WTC11 (cell line): ENCODE results near the gene PLXNA2. TPM values are rescaled to one million over a fixed set of nuclear protein-coding genes. Genes with fewer than 3 reads are reported as not detected.

Source experiments
- ATAC-seq: fragments of 200-7000 bp; cut with Tn5 transposase; 2 replicates; pipeline ENCODE4 v1.10.0; 2021; ENCODE audit warnings: mild to moderate bottlenecking, moderate library complexity
- CTCF ChIA-PET: fragments of 300-600 bp; sonication (Branson Sonifier 250); formaldehyde crosslinking; loops from one replicate; lab custom pipeline; 2021; ENCODE audit warnings: antibody characterized with exemption; lab: Charles Lee
- POLR2A ChIA-PET: fragments of 350-600 bp; sonication (Branson Sonifier 250); formaldehyde crosslinking; loops from one replicate; lab custom pipeline; 2021; ENCODE audit warnings: antibody characterized with exemption; lab: Charles Lee
- DNase-seq: peaks from one replicate; pipeline ENCODE4 v3.0.0; 2021; ENCODE audit warnings: low spot score
- H3K27ac Mint-ChIP-seq: 2 replicates; pipeline ENCODE4 v1.8.0; 2021; ENCODE audit warnings: mixed read lengths
- H3K27me3 Mint-ChIP-seq: 2 replicates; pipeline ENCODE4 v1.8.0; 2021; ENCODE audit warnings: low read depth, mild to moderate bottlenecking, moderate library complexity, mixed read lengths
- H3K36me3 Mint-ChIP-seq: 2 replicates; pipeline ENCODE4 v1.8.0; 2021; ENCODE audit warnings: mixed read lengths
- H3K4me1 Mint-ChIP-seq: 2 replicates; pipeline ENCODE4 v1.8.0; 2022; ENCODE audit warnings: mixed read lengths
- H3K4me3 Mint-ChIP-seq: 2 replicates; pipeline ENCODE4 v1.8.0; 2021; ENCODE audit warnings: mild to moderate bottlenecking, moderate library complexity, mixed read lengths
- H3K9me3 Mint-ChIP-seq: 2 replicates; pipeline ENCODE4 v1.8.0; 2021; ENCODE audit warnings: mixed read lengths
- ARID4B ChIP-seq: sonication (generic); formaldehyde crosslinking; IDR thresholded peaks from 2 replicates; pipeline ENCODE4 v1.8.0; 2023; ENCODE audit warnings: missing genetic modification reagents, mild to moderate bottlenecking, borderline replicate concordance
- ATF2 ChIP-seq: sonication (generic); formaldehyde crosslinking; IDR thresholded peaks from 2 replicates; pipeline ENCODE4 v1.8.1; 2022; ENCODE audit warnings: low read depth, missing genetic modification reagents, borderline replicate concordance
- CREB1 ChIP-seq: sonication (generic); formaldehyde crosslinking; IDR thresholded peaks from 2 replicates; pipeline ENCODE4 v1.8.0; 2023; ENCODE audit warnings: mild to moderate bottlenecking, missing genetic modification reagents
- CREM ChIP-seq: sonication (generic); formaldehyde crosslinking; IDR thresholded peaks from 2 replicates; pipeline ENCODE4 v1.8.1; 2022; ENCODE audit warnings: mild to moderate bottlenecking, missing genetic modification reagents, moderate library complexity
- E2F4 ChIP-seq: sonication (generic); formaldehyde crosslinking; IDR thresholded peaks from 2 replicates; pipeline ENCODE4 v1.8.1; 2022; ENCODE audit warnings: low read depth, mild to moderate bottlenecking, moderate library complexity, missing genetic modification reagents, borderline replicate concordance
- GRHL2 ChIP-seq: fragments of 250-450 bp; sonication (Bioruptor Pico); IDR thresholded peaks from 2 replicates; pipeline ENCODE4 v1.8.0; 2022; ENCODE audit warnings: mild to moderate bottlenecking, moderate library complexity; ENCODE audit not compliant: insufficient replicate concordance, severe bottlenecking
- MYBL2 ChIP-seq: sonication (generic); formaldehyde crosslinking; IDR thresholded peaks from 2 replicates; pipeline ENCODE4 v1.8.1; 2023; ENCODE audit warnings: mild to moderate bottlenecking, moderate library complexity, missing genetic modification reagents
- OVOL2 ChIP-seq: fragments of 250-450 bp; sonication (Bioruptor Pico); IDR thresholded peaks from 2 replicates; pipeline ENCODE4 v1.9.0; 2021; ENCODE audit warnings: mild to moderate bottlenecking, borderline replicate concordance
- RORB ChIP-seq: fragments of 250-450 bp; sonication (Bioruptor Pico); IDR thresholded peaks from 2 replicates; pipeline ENCODE4 v1.9.0; 2021; ENCODE audit warnings: mild to moderate bottlenecking
- SP1 ChIP-seq: sonication (generic); formaldehyde crosslinking; conservative IDR thresholded peaks from 2 replicates; pipeline ENCODE4 v1.8.1; 2022; ENCODE audit warnings: missing genetic modification reagents
- TEAD4 ChIP-seq: sonication (generic); formaldehyde crosslinking; IDR thresholded peaks from 2 replicates; pipeline ENCODE4 v1.8.0; 2022; ENCODE audit warnings: mild to moderate bottlenecking, missing genetic modification reagents
- ZNF263 ChIP-seq: sonication (generic); formaldehyde crosslinking; IDR thresholded peaks from 2 replicates; pipeline ENCODE4 v1.8.1; 2022; ENCODE audit warnings: low read depth, mild to moderate bottlenecking, moderate library complexity, missing genetic modification reagents
- total RNA-seq: library from RNA; stranded (reverse); gene quantifications from 3 replicates; pipeline ENCODE4 v1.2.3, GENCODE V29; 2021
- TF ChIP-seq, protein P1 (sequence below): sonication (generic); formaldehyde crosslinking; IDR thresholded peaks from 2 replicates; pipeline ENCODE4 v1.8.1; 2023; ENCODE audit warnings: mild to moderate bottlenecking, missing genetic modification reagents, moderate library complexity
- TF ChIP-seq, protein P2 (sequence below): sonication (generic); formaldehyde crosslinking; IDR thresholded peaks from 2 replicates; pipeline ENCODE4 v1.8.1; 2022; ENCODE audit warnings: mild to moderate bottlenecking, missing genetic modification reagents, moderate library complexity, borderline replicate concordance
- TF ChIP-seq, protein P3 (sequence below): fragments of 250-450 bp; sonication (Bioruptor Pico); IDR thresholded peaks from 2 replicates; pipeline ENCODE4 v2.1.2; 2022; ENCODE audit warnings: mild to moderate bottlenecking, moderate library complexity

Gene PLXNA2
- total RNA-seq, 1 experiment from 2014 or later, result 4.2 TPM

DNA sequence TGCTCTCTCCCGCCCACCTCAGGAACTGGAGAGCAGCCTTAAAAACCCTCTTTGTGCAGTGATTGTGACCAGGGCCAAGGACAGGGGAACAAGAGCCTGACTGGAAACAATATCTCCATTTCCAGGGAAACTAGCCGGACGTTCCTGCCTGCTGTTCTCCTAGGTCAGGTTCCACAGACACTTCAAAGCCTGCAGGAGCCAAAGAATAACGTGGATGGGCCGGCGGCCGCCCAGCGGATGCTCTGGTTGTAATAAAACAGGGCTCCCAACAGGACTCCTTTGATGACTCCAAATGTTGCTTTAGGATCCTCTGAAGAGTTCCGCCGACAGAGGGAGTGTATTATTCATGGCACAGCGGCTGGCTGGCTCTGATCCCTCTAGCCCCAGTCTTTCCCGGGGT, 162.2 kb downstream of the PLXNA2 start (continued):
- TF ChIP-seq ZNF263 (CRISPR knock-in tag) (no peak), SP1 (CRISPR knock-in tag) (no peak)
- TF ChIP-seq, protein P1, sequence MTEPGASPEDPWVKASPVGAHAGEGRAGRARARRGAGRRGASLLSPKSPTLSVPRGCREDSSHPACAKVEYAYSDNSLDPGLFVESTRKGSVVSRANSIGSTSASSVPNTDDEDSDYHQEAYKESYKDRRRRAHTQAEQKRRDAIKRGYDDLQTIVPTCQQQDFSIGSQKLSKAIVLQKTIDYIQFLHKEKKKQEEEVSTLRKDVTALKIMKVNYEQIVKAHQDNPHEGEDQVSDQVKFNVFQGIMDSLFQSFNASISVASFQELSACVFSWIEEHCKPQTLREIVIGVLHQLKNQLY (CRISPR knock-in tag), result no peak

DNA sequence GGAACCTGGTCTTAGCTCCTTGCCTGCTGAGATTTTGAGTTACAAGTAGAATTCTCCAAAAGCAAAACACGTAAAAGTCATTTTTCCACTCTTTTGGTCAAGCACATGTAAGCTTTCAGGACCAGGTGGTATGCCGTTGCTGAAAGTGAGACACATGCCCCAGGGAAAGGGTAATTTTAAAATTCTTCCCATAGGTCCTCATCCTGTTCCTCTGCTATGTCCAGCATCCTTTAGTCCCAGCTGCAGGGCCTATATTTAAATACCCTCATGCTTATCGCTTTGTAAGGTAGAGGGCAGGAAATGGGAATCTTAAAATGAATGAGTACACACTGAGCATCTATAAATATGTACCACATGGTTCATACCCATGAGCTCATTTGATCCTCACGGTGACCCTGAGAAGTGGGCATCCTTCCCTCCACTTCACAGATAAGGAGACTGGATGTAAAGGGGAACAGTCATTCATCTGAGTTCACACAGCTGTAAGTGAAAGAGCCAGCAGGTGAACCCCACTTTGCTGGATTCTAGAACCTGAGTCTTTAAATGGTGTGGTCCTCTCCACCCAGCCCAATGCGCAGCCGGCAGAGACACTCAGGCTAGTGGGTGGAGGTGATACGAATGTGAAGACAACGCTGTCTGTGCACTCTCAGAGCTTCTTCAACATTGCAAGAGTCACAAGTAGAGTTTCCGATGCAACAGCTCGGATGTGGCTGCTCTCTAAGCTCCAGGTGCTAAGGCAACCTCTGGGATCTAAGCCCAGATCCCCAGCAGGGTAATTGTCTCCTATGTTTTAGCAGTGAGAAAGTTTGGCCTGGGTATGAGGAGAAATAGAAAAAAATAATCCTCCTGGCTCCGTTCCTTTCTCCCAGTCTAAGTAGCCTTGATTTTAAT, 163.5 kb downstream of the PLXNA2 start:
- CTCF ChIA-PET, result interaction anchor here (0.5 to 3.4 kb wide), 5 partner anchors 13 to 978 kb away, joined by 3 to 10 read pairs (median 3); no protein-coding TSS in a partner anchor
- POLR2A ChIA-PET, result interaction anchor here (0.8 kb wide), 1 partner anchor 49 kb away, joined by 3 read pairs; no protein-coding TSS in a partner anchor
- DNase-seq (no peak), ATAC-seq (no peak)
- H3K4me3 Mint-ChIP-seq, result no peak overlapping the region
- TF ChIP-seq ZNF263 (CRISPR knock-in tag) (no peak), ARID4B (CRISPR knock-in tag) (no peak), GRHL2 (CRISPR knock-in tag) (no peak), E2F4 (CRISPR knock-in tag) (no peak), ATF2 (no peak), CREB1 (CRISPR knock-in tag) (no peak), CREM (CRISPR knock-in tag) (no peak), SP1 (CRISPR knock-in tag) (no peak), OVOL2 (CRISPR knock-in tag) (no peak), TEAD4 (CRISPR knock-in tag) (no peak), MYBL2 (CRISPR knock-in tag) (no peak), RORB (no peak)
- TF ChIP-seq, protein P2, sequence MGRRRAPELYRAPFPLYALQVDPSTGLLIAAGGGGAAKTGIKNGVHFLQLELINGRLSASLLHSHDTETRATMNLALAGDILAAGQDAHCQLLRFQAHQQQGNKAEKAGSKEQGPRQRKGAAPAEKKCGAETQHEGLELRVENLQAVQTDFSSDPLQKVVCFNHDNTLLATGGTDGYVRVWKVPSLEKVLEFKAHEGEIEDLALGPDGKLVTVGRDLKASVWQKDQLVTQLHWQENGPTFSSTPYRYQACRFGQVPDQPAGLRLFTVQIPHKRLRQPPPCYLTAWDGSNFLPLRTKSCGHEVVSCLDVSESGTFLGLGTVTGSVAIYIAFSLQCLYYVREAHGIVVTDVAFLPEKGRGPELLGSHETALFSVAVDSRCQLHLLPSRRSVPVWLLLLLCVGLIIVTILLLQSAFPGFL (CRISPR knock-in tag), result no peak
- TF ChIP-seq, protein P3, sequence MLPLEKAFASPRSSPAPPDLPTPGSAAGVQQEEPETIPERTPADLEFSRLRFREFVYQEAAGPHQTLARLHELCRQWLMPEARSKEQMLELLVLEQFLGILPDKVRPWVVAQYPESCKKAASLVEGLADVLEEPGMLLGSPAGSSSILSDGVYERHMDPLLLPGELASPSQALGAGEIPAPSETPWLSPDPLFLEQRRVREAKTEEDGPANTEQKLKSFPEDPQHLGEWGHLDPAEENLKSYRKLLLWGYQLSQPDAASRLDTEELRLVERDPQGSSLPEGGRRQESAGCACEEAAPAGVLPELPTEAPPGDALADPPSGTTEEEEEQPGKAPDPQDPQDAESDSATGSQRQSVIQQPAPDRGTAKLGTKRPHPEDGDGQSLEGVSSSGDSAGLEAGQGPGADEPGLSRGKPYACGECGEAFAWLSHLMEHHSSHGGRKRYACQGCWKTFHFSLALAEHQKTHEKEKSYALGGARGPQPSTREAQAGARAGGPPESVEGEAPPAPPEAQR (CRISPR knock-in tag), result no peak
- no peaks in the 10 kb centered on the region for H3K36me3 Mint-ChIP-seq
- no peak overlapping the region for H3K27ac Mint-ChIP-seq
- H3K27me3 Mint-ChIP-seq, result no peaks in the 10 kb centered on the region; the same call in 1 of the 2 replicates
- peaks cover 37% of the 10 kb centered on the region for H3K4me1 Mint-ChIP-seq
- H3K9me3 Mint-ChIP-seq, result no peaks in the 10 kb centered on the region
